Measurements from ENCODE around the gene SLC22A1.

GRCh38 chr6:160134779-160135547 is 13.3 kb downstream of the SLC22A1 start:
- TF ChIP-seq CTCF (IDR thresholded peaks at IDR 0.05; ENCODE audit: extremely low read depth in 1 of 2, insufficient read depth in 1 of 2, low read depth in 1 of 2, low read length in 2 of 2) (no peak), POLR2A (IDR thresholded peaks at IDR 0.05; ENCODE audit: low read depth, low read length) (no peak), POLR2AphosphoS5 (IDR thresholded peaks at IDR 0.05; ENCODE audit: insufficient read depth, low read depth, low read length) (no peak), EZH2 (IDR thresholded peaks at IDR 0.05; ENCODE audit: borderline replicate concordance, low read depth, low read length, severe bottlenecking) (no peak), FOS (IDR thresholded peaks at IDR 0.05; ENCODE audit: borderline replicate concordance, insufficient read depth, low read length) (no peak), JUN (IDR thresholded peaks at IDR 0.05; ENCODE audit: borderline replicate concordance, insufficient read depth, insufficient read length, low read depth) (no peak), MAX (IDR thresholded peaks at IDR 0.05; ENCODE audit: insufficient read depth, insufficient read length) (no peak)

Measured in endothelial cell of umbilical vein (primary cell).